LNCaP clone FGC (cell line): ENCODE results near the gene IST1.

ENCODE experiments used
- DNase-seq: peaks from one replicate; pipeline ENCODE4 v3.0.0-alpha.2; 2011; ENCODE audit warnings: low read depth
- H3K4me3 ChIP-seq: 2 replicates; pipeline ENCODE4 v1.5.1; 2011; ENCODE audit warnings: mild to moderate bottlenecking, low read depth, low read length, control low read depth
- CTCF ChIP-seq: IDR thresholded peaks from 2 replicates; pipeline ENCODE4 v1.5.1; 2012; ENCODE audit warnings: mild to moderate bottlenecking; ENCODE audit not compliant: control insufficient read depth, insufficient read depth; ENCODE audit errors: extremely low read depth

IST1 gene

DNA sequence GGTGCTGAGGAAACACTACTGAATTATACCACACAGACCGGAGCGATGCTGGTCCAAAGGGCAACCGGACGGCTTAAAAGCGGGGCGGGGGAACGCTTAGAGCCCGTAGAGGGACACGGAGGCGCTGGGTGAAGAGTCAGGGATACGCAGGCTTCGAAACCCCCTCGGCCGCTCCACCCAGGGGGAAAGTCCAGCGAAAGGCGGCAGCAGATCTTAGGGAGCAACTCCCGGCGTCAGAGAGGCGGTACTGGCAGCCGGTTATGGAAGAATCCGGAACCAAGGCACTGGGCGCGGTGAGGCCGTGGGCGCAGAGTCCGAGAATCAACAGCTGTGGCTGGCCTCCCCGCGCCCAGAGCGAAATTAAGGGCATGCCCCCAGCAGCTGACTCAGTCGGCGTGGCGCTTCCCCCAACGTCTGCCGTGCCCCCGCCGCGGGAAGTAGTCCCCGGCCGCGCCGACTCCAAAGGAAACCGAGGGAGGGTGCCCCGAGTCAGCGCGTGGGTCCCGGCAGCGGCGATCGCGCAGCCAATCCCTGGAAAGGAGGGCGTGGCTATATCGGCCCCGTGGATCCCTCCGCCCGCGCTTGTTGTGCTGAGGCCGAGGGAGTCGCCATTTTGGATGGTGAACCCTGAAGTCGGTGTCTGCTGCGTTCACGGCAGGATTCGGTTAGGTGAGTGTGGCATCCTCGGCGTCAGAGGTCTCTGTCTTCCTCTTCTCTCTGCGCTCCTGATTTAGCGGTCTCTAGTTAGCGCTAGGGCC lies at the start of gene IST1:
TSS of gene IST1 (plus strand) at position 611 of the 758 bp plus-strand sequence. CDS start 20,110 bp downstream, outside the sequence.
- TF ChIP-seq CTCF = no peak
- DNase-seq = peak; percentile 91
- H3K4me3 ChIP-seq = peak within 1 kb of the TSS; percentile 99

DNA sequence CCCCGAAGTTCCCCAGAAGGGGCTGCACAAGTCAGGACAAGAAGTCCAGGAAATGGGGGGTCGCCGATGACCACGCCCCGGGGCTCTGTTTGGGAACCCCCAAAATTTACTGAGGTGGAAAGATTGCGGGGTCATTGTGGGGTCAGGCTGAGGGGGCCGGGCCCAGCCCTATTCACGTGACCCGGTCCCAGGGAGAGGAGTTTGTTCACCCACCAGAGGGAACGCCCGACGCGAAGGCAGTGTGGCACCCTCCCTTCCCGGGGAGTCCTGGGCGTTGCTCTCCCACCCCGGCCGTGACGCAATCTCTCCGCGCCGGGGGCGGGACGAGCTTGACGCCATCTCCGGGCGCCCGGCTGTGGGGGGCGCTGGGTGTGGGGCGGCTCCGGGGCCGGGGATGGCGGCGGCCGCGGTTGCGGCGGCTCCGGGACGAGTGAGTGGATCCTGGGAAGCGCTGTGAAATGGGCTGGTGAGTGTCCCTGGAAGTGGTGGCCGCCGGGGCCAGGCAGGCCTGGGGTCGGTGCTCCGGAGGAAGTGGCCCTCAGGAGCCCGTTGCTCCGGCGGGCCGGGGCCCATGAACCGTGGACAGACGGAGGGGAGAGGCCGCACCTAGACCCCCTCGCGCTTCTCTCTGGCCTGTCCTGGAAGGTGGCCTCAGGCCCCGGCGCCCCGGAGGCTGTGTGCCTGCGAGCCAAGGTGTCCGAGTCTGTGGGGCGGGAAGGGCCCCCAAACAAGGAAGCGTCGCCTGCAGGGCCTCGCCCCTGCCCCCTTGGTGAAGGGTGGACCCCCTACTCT lies 49.5 kb upstream of the IST1 start, which contains the start of gene ATXN1L:
TSS of gene ATXN1L (plus strand) at position 338 of the 792 bp plus-strand sequence. CDS start 3,765 bp downstream, outside the sequence.
- peak within 1 kb of the TSS; percentile 100 for H3K4me3 ChIP-seq
- peak; percentile 64 for DNase-seq
- no peak for TF ChIP-seq CTCF

- no peak for TF ChIP-seq CTCF
- H3K4me3 ChIP-seq = peak overlapping the region; percentile 100
- DNase-seq = no peak
Measured at GRCh38 chr16:71846431-71846830, 48.9 kb upstream of the IST1 start.

- peak overlapping the region; percentile 100 for H3K4me3 ChIP-seq
- no peak for DNase-seq
- no peak for TF ChIP-seq CTCF
Measured at GRCh38 chr16:71847096-71847495, 48.2 kb upstream of the IST1 start.

GRCh38 chr16:71848622-71849021 lies 46.7 kb upstream of the IST1 start:
- no peak for DNase-seq
- no peak overlapping the region for H3K4me3 ChIP-seq
- TF ChIP-seq CTCF = no peak

- no peak overlapping the region for H3K4me3 ChIP-seq
- no peak for DNase-seq
- no peak for TF ChIP-seq CTCF
Measured at GRCh38 chr16:71851746-71852145, 43.6 kb upstream of the IST1 start.
